GM21786 (cell line): ENCODE results near the gene KMT2C.
"Not testable (repeated sequence)": the region's sequence is repeated elsewhere in the genome, so short reads cannot be mapped to it uniquely, and the experiment has no call there.

ENCODE experiments used
- ATAC-seq: cut with Tn5 transposase; IDR thresholded peaks from one replicate; pipeline ENCODE4 v1.9.1; 2021; ENCODE audit not compliant: unreplicated experiment

Gene KMT2C

DNA sequence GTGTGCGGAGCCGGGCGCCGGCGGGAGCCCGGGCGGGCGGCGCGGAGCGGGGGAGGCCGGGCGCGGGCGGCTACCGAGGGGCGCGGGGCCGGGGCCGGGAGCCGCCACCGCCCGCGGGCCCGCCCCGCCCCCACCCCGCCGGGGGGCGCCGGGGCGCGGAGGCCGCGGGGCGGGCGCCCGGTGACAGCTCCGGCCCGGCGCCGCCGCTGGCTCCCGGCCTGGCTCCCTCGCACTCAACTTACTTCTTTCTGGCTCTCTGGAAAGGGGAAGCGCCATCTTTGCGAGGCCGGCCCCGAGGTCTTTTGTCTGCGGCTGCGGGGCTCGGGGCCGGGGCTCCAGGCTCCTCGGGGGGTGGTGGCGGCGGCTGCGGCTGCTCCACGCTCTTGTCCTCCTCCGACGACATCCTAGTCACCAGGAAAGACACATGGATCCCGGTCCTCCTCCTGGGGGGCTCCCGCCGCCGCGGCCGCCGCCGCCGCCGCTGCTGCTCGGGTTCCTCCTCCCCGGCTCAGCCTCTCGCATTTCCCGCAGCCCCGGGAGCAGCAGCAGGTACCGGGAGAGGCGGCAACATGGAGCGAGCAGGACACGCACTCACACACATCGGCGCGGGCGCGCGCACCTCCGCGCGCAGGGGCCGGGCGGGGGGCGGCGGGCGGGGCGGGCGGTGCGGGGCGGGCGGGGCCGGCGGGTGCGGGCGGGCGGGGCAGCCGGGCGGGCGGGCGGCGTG, at the start of gene KMT2C:
Gene KMT2C, minus strand, starts transcription at position 620 of the 727 bp plus-strand sequence. Its CDS starts 217 bp downstream, at position 403.
- ATAC-seq = no peak

DNA sequence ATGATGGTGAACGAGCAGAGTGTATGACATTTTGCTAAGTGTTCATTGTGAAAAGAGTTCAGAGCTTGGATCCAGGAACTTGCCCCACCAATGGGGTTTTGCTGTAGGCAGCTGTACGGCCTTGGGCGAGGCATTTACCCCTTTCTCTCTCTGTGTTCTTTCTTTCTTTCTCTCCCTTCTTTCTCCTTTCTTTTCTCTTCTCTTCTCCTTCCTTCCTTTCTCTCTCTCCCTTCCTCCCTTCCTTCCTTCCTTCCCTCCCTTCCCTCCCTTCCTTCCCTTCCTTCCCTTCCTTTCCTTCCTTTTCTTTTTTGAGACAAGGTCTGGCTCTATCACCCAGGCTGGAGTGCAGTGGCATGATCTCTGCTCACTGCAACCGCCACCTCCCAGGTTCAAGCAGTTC, 45.3 kb upstream of the KMT2C start:
- ATAC-seq = no peak

DNA sequence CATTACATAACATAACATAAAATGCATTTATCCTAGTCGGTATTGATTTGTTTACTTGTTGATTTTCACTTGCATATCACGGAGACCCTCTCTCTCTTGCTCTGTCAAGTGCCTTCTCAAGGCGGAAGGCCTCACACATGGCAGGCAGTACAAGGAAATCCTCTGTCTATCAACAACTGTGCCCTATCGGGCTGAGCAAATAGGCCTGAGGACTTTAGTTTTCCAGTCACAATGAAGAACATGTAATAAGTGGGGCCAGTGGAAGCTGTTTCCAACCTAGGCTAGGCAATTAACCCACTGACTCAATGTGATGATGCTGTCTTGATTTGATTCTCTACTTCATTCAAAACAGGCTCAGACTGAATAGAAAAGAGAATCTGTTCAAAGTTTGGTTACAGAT, 44.9 kb upstream of the KMT2C start:
- ATAC-seq = no peak

DNA sequence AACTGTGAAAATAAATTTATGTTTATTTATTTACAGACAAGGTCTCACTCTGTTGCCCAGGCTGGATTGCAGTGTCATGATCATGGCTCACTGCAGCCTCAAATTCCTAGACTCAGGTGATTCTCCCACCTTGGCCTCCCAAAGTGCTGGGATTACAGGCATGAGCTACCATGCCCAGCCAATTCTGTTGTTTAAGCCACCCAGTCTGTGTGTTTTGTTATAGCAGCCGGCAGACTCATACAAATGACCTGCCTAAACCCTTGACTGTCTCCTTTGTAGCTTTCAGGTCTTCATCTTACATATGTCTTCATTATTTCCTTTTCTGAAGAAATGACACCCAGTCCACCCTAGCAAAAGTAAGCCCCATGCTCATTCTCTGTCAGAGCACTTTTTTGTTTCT, 43.8 kb upstream of the KMT2C start:
- no peak for ATAC-seq

DNA sequence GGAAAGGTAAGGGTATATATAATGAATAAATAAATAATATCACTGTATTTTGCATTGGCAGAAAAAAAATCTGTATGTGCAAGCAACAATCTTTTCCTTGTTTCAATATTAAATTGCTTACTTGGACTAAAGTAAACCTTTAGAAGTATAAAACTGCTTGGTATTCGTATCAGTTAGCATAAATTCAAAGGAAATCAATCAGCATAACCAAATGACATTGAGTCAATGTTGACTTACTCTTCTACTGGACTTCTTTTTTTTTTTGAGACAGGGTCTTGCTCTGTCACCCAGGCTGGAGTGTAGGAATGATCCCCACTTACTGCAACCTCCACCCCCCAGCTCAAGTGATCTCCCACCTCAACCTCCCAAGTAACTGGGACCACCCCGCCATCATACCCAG, 42.3 kb upstream of the KMT2C start:
- ATAC-seq = no peak

DNA sequence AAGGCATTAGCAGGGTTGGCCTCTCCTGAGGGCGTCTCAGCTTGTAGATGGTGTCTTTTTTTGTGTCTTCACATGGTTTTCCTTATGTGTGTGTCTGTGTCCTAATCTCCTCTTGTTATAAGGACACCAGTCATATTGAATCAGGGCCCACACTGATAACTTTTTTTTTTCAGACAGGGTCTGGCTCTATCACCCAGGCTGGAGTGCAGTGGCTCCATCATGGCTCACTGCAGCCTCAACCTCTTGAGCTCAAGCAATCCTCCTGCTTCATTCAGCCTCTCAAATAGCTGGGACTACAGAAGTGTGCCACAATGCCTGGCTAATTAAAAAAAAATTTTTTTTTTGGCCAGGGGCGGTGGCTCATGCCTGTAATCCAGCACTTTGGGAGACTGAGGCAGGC, 41.3 kb upstream of the KMT2C start:
- ATAC-seq = no peak

DNA sequence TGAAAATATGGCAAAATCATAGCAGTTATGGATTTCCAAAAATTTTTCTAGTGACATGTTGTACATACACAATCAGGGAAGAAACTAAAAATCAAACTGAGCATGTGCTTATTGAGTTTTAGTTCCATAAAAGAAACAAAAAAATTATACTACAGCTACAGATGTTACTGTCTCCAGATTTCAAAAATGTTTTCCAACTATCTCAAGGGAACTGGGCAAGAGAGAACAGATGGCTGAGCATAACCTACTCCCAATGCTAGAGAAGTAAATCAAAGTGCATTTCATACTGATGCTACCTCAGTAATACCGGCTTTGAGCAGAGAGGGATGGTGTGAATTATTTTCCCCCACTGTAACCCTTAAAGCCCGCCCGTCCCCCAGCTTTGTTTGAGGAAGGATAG, 40.7 kb upstream of the KMT2C start:
- no peak for ATAC-seq

DNA sequence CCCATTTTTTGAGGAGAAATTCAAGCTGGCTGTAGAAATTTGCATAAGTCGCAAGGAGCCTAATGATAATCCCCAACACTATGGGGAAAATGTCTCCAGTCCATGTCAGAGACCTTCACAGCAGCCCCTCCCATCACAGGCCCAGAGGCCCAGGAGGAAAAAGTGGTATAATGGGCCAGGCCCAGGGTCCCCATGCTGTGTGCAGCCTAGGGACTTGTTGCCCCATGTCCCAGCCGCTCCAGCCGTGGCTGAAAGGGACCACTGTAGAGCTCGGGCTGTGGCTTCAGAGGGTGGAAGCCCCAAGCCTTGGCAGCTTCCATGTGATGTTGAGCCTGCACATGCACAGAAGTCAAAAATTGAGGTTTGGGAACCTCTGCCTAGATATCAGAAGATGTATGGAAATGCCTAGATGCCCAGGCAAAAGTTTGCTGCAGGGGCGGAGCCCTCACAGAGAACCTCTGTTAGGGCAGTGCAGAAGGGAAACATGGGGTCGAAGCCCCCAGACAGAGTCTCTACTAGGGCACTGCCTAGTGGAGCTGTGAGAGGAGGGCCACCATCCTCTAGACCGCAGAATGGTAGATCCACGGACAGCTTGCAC, 35.3 kb upstream of the KMT2C start:
- ATAC-seq = not testable (repeated sequence)

DNA sequence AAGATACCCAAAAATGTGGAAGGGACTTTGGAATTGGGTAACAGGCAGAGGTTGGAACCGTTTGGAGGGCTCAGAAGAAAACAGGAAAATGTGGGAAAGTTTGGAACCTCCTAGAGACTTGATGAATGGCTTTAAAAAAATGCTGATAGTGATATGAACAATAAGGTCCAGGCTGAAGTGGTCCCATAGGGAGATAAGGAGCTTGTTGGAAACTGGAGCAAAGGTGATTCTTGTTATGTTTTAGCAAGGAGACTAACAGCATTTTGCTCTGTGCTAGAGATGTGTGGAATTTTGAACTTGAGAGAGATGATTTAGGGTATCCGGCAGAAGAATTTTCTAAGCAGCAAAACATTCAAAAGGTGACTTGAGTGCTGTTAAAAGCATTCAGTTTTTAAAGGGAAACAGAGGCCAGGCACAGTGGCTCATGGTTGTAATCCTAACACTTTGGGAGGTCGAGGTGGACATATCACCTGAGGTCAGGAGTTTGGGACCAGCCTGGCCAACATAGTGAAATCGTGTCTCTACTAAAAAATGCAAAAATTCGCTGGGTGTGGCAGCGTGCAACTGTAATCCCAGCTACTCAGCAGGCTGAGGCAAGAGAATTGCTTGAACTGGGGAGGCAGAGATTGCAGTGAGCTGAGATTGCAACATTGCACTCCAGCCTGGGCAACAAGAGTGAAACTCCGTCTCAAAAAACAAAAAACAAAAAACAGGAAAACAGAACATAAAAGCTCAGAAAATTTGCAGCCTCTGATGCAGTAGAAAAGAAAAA, 34.6 kb upstream of the KMT2C start:
- not testable (repeated sequence) for ATAC-seq

DNA sequence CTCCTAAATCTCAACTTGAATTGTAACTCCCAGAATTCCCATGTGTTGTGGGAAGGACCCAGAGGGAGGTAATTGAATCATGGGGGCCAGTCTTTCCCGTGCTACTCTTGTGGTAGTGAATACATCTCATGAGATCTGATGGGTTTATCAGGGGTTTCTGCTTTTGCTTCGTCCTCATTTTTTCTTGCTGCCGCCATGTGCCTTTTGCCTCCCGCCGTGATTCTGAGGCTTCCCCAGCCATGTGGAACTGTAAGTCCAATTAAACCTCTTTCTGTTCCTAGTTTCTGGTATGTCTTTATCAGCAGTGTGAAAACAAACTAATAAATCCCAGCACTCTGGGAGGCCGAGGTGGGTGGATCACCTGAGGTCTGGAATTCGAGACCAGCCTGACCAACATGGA, 33.8 kb upstream of the KMT2C start:
- ATAC-seq = not testable (repeated sequence)

DNA sequence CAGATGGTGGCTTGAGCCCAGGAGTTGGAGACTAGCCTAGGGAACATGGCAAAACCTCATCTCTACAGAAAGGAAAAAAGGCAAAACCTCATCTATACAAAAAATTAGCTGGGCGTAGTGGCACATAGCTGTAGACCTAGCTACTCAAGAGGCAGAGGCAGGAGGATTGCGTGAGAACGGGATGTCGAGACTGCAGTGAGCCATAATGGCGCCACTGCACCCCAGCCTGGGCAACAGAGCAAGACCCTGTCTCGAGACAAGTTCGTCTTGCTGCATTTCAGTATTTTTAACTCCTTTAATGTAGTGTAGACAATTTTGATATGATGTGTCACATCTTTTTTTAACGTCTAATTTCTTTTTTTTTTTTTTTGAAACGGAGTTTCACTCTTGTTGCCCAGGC, 31.4 kb upstream of the KMT2C start:
- no peak for ATAC-seq

DNA sequence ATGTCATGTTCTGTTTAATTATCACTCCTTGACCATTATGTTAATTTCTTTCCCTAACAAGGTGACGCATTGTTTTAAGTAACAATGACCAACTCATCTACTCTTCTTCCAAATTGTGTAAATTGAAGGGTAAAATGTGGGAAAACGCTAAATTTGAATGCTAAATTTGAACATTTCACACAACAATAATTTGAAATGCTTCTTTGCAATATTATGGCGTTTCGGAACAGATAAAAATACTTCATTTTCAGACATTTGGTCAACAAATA, 29.2 kb upstream of the KMT2C start:
- ATAC-seq = no peak

DNA sequence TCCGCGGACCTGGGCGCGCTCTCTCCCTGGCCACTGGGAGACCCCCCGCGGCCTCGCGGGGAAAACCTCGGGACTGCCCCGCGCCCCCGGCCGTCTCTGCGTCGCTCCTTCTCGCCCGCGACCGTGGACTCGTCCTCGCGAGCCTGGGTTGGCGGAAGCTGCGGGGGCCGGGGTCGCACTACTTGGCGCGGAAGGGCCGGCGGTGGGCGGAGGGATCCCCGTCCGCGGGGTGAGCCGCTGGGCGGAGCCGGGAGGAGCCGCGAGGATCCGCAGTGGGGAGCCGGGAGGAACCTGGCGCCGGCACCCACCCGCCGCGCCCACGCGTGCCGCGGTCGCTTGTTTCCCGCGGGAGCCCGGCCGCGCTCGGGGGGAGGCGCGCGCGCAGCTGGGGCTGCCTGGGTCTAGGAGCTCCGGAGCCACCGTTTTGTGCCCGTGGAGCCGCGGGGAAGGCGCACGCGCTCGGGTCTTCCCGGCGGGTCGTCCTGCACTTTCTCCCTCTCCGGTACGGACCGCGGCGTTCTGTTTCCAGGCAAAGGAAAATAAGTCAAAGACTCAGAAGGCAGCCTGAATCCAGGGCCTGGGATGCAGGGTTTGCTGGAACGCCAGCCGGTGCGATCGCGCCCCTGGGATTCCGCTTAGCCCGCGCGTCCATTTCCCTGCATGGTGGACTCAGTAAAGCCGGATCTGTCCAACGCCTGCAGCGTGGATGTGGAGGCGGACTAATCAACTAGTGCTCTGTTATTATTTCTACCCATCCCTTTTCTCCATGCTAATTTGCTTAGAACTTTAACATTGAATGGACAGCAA, 28.7 kb upstream of the KMT2C start:
- ATAC-seq = peak; percentile 30

DNA sequence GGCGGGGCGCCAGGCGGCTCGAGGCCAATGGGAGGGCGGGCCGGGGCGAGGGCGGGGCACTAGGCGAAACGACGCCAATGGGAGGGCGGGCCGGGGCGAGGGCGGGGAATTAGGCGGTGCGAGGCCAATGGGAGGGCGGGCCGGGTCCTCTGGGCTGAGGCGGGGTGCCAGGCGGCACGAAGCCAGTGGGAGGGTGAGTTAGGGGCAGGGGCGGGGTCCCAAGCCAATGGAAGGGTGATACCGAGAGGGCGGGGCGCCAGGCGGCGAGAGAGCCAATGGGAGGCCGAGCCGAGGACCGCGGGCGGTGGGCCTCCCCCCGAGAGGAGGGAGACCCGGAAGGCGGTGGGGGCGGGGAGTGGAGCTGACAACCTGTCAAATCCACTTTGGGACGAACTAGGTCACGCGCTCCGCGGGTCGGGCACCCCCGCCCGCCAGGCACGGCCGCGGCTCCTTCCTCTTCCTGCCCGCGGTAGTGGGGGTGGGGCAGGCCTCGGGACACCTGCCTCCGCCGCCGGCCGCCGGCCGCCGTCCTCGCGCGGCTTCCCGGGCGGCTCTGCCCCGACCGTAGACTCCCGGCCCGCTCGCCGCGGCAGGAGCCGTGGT, 28.0 kb upstream of the KMT2C start:
- peak; percentile 86 for ATAC-seq

DNA sequence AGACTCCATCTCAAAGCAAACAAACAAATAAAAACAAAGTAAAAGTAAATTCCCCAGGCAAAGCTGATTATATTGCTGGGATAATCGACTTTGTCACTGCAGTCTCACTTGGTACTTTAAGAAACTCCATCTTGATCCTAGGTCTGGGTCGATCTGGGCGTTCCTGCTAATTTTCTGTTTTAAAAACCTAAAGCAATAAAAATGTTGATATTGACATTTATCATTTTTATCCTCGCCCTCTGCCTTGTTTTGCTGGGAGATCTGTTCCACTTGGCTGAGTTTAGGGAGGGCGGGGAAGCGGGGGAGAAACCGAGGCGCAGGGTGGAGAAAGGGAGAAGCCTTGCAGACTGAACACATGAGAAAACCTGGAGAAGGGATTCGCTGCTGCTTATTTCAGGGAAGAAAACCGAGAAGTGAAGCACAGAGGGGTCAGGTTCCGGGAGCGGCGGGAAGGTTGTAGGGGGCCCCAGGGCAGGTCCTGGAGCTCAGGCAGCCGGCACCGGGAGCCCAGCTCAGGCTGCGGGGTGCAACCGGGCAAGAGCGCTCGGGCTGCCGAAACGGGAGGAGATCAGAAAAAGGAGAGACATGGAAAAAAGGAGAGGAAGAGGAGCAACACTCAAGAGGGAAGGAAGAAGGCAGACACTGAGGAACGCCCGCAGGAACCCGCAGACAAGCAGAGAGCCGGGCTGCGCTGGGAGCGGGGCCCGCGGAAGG, 27.3 kb upstream of the KMT2C start:
- ATAC-seq = peak; percentile 6

DNA sequence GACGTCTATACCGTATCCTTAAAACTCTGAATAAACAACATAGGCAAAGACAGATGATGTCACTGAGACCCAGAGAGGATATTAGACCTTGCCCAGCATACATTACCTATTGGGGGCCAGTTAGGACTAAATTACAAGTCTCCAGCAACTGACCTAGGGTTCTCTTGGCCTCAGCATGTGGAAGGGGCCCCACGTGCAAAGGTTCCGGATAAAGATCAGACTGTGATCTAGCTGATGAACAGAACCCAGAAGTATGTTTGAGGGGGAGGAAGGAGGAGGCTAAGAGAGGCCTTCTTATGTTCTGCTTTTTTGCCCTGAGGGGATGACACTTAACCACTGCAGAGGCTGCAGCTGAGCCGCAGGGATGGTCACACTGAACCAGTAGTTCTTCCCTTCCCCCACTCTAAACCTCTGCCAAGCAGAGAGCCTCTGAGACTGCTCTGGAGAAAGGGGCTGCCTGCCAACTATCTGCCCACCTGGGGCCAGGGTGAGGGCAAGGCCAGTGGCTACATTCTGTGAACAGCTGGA, 24.0 kb upstream of the KMT2C start:
- ATAC-seq = no peak

DNA sequence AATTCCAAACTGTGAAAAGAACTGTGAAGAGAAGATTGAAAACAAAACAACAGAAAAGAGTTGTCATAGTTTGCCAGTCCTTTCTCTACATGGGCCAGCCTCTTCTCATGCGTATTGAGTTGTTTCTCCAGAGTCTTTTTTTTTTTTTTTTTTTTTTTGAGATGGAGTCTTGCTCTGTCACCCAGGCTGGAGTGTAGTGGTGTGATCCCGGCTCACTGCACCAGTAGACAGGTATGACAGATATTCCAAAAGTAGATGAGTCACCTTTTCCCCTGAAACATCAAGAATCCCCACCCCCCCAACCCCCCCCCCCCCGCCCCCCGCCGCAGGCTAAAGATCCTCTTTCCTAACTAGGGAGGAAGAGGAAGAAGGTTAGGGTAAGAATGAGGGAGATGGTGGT, 15.6 kb upstream of the KMT2C start:
- no peak for ATAC-seq

DNA sequence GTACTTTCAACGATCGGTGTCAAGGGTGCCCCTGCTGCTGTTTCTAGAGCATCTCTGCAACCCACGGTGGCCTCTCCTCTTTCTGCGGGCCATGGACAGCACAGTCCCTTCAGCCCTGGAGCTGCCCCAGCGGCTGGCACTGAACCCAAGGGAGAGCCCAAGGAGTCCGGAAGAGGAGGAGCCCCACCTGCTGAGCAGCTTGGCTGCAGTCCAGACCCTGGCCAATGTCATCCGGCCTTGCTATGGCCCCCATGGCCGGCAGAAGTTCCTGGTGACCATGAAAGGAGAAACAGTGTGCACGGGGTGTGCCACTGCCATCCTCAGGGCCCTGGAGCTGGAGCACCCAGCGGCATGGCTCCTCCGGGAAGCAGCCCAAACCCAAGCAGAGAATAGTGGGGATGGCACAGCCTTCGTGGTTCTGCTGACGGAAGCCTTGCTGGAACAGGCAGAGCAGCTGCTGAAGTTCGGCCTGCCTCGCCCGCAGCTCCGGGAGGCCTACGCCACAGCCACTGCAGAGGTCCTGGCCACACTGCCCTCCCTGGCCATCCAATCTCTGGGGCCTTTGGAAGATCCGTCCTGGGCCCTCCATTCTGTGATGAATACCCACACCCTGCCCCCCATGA, 9.7 kb upstream of the KMT2C start:
- not testable (repeated sequence) for ATAC-seq

DNA sequence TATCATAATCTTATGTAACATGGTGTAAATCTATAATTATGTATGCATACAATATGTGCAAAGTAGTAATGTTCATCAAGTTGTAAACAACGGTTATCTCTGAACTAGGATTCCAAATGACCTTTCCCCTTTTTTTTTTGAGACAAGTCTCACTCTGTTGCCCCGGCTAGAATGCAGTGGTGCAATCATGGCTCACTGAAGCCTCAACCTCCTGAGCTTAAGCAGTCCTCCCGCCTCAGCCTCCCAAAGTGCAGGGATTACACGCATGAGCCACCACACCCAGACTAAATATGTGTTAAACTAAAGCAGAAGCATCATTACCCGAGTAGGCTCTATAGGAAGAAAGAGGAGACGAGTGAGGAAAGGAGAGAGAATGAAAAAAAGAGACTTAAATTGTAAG, 7.8 kb upstream of the KMT2C start:
- no peak for ATAC-seq

DNA sequence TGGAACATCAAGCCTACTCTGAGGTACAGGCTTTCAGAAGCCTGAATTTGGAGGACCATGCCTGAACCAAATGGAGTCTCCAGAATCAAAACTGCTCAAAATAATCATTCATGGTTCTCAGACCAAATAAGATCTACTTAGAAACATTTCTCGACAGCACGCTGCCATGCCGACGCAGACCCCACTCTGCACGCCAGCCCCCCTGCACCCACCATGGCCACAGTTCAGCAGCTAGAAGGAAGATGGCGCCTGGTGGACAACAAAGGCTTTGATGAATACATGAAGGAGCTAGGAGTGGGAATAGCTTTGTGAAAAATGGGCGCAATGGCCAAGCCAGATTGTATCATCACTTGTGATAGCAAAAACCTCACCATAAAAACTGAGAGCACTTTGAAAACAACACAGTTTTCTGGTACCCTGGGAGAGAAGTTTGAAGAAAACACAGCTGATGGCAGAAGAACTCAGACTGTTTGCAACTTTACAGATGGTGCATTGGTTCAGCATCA, 6.6 kb upstream of the KMT2C start:
- no peak for ATAC-seq
